SK-N-SH treated with all-trans-retinoic acid at 6 μM for 48 hours (cell line): Measurements from ENCODE around the gene FAM181B.
"Not testable (repeated sequence)": the region's sequence is repeated elsewhere in the genome, so short reads cannot be mapped to it uniquely, and the experiment has no call there.

ENCODE experiments used
- ARNTL ChIP-seq: fragments of 450-650 bp; formaldehyde crosslinking; IDR thresholded peaks from 2 replicates; pipeline ENCODE4 v1.5.0; 2020; ENCODE audit warnings: low read depth, mild to moderate bottlenecking, moderate library complexity, borderline replicate concordance
- CREB5 ChIP-seq: fragments of 250-450 bp; sonication (Bioruptor Pico); IDR thresholded peaks from 2 replicates; pipeline ENCODE4 v1.5.1; 2020; ENCODE audit warnings: low read depth, mild to moderate bottlenecking, moderate library complexity
- GLIS3 ChIP-seq: fragments of 250-450 bp; sonication (Bioruptor Pico); IDR thresholded peaks from 2 replicates; pipeline ENCODE4 v1.5.0; 2020; ENCODE audit warnings: mild to moderate bottlenecking, moderate library complexity
- ISL1 ChIP-seq: fragments of 250-450 bp; sonication (Bioruptor Pico); IDR thresholded peaks from 2 replicates; pipeline ENCODE4 v2.1.2; 2022; ENCODE audit warnings: mild to moderate bottlenecking, moderate library complexity
- OSR1 ChIP-seq: fragments of 250-450 bp; sonication (Bioruptor Pico); IDR thresholded peaks from 2 replicates; pipeline ENCODE4 v1.8.0; 2022; ENCODE audit warnings: moderate library complexity, mild to moderate bottlenecking, inconsistent platforms
- POU6F1 ChIP-seq: fragments of 250-450 bp; sonication (Bioruptor Pico); IDR thresholded peaks from 2 replicates; pipeline ENCODE4 v1.8.0; 2021; ENCODE audit warnings: low read depth, mild to moderate bottlenecking, moderate library complexity, borderline replicate concordance
- PPARA ChIP-seq: fragments of 250-450 bp; sonication (Bioruptor Pico); IDR thresholded peaks from 2 replicates; pipeline ENCODE4 v1.5.0; 2020; ENCODE audit warnings: mild to moderate bottlenecking, borderline replicate concordance
- TCF4 ChIP-seq: fragments of 250-450 bp; sonication (Bioruptor Pico); IDR thresholded peaks from 2 replicates; pipeline ENCODE4 v1.8.0; 2021; ENCODE audit warnings: mild to moderate bottlenecking, moderate library complexity, borderline replicate concordance
- TOX ChIP-seq: fragments of 250-450 bp; sonication (Bioruptor Pico); IDR thresholded peaks from 2 replicates; pipeline ENCODE4 v1.8.0; 2021; ENCODE audit warnings: mild to moderate bottlenecking, moderate library complexity, borderline replicate concordance
- ZC3H10 ChIP-seq: fragments of 250-450 bp; sonication (Bioruptor Pico); IDR thresholded peaks from 2 replicates; pipeline ENCODE4 v1.5.1; 2021; ENCODE audit warnings: mild to moderate bottlenecking, moderate library complexity
- ZFP3 ChIP-seq: fragments of 250-450 bp; sonication (Bioruptor Pico); IDR thresholded peaks from 2 replicates; pipeline ENCODE4 v1.5.0; 2020; ENCODE audit warnings: mild to moderate bottlenecking, moderate library complexity
- ZFP30 ChIP-seq: fragments of 450-650 bp; formaldehyde crosslinking; IDR thresholded peaks from 2 replicates; pipeline ENCODE4 v1.5.0; 2022; ENCODE audit warnings: mild to moderate bottlenecking, moderate library complexity
- ZNF565 ChIP-seq: fragments of 450-650 bp; formaldehyde crosslinking; conservative IDR thresholded peaks from 2 replicates; pipeline ENCODE4 v1.5.0; 2020; ENCODE audit warnings: low read depth, mild to moderate bottlenecking, moderate library complexity

GRCh38 chr11:82689347-82689746 lies 44.3 kb downstream of the FAM181B start:
- TF ChIP-seq ISL1 (CRISPR knock-in tag); CREB5; PPARA (CRISPR knock-in tag); ZC3H10 (CRISPR knock-in tag); ZFP30; TCF4 (CRISPR knock-in tag); ZFP3 (CRISPR knock-in tag); ZNF565 (CRISPR knock-in tag); ARNTL (CRISPR knock-in tag); TOX (CRISPR knock-in tag); POU6F1 (CRISPR knock-in tag); GLIS3 (CRISPR knock-in tag); OSR1 (CRISPR knock-in tag): not testable (repeated sequence)
